ENCODE data around the gene CDCA7. TPM values are rescaled to one million over a fixed set of nuclear protein-coding genes. Genes with fewer than 3 reads are reported as not detected.

Gene CDCA7
- total RNA-seq, 1 donor from 2014 or later: 7.1 TPM

- no peak for DNase-seq (ENCODE audit: extremely low spot score, unreplicated experiment)
- peak overlapping the region; percentile 86 for H3K4me3 Mint-ChIP-seq (ENCODE audit: unreplicated experiment)
- no peak for TF ChIP-seq CTCF (IDR thresholded peaks at IDR 0.05)
- H3K27me3 Mint-ChIP-seq (ENCODE audit: unreplicated experiment): peaks cover 8% of the 10 kb centered on the region
- no peaks in the 10 kb centered on the region for H3K9me3 Mint-ChIP-seq (ENCODE audit: unreplicated experiment)
- H3K36me3 Mint-ChIP-seq (ENCODE audit: unreplicated experiment): no peaks in the 10 kb centered on the region
- peaks cover 14% of the 10 kb centered on the region for H3K4me1 Mint-ChIP-seq (ENCODE audit: unreplicated experiment)
- no peak overlapping the region for H3K27ac Mint-ChIP-seq (ENCODE audit: unreplicated experiment)
Measured at GRCh38 chr2:173353556-173353955, 1.1 kb upstream of the CDCA7 start.

- Mint-ChIP-seq H3K4me1 (ENCODE audit: unreplicated experiment) (peaks cover 14% of the 10 kb centered on the region), H3K4me3 (ENCODE audit: unreplicated experiment) (peak overlapping the region; percentile 86), H3K36me3 (ENCODE audit: unreplicated experiment) (no peaks in the 10 kb centered on the region), H3K9me3 (ENCODE audit: unreplicated experiment) (no peaks in the 10 kb centered on the region), H3K27me3 (ENCODE audit: unreplicated experiment) (peaks cover 8% of the 10 kb centered on the region), H3K27ac (ENCODE audit: unreplicated experiment) (peak overlapping the region; percentile 87)
- no peak for TF ChIP-seq CTCF (IDR thresholded peaks at IDR 0.05)
- no peak for DNase-seq (ENCODE audit: extremely low spot score, unreplicated experiment)
Measured at GRCh38 chr2:173354073-173354581, 545 bp upstream of the CDCA7 start.

- Mint-ChIP-seq H3K27ac (ENCODE audit: unreplicated experiment) (peak overlapping the region; percentile 71), H3K4me1 (ENCODE audit: unreplicated experiment) (peaks cover 14% of the 10 kb centered on the region)
Measured at GRCh38 chr2:173355132-173355865, 627 bp downstream of the CDCA7 start.

GRCh38 chr2:173355866-173356508 lies 1.3 kb downstream of the CDCA7 start:
- Mint-ChIP-seq H3K27me3 (ENCODE audit: unreplicated experiment) (peaks cover 2% of the 10 kb centered on the region), H3K27ac (ENCODE audit: unreplicated experiment) (peak overlapping the region; percentile 71), H3K9me3 (ENCODE audit: unreplicated experiment) (no peaks in the 10 kb centered on the region), H3K4me3 (ENCODE audit: unreplicated experiment) (peak overlapping the region; percentile 86), H3K36me3 (ENCODE audit: unreplicated experiment) (no peaks in the 10 kb centered on the region), H3K4me1 (ENCODE audit: unreplicated experiment) (peaks cover 14% of the 10 kb centered on the region)
- no peak for TF ChIP-seq CTCF (IDR thresholded peaks at IDR 0.05)
- DNase-seq (ENCODE audit: extremely low spot score, unreplicated experiment): no peak

More at GRCh38 chr2:173355132-173355865, 627 bp downstream of the CDCA7 start:
- H3K27me3 Mint-ChIP-seq (ENCODE audit: unreplicated experiment): peaks cover 7% of the 10 kb centered on the region
- no peak for TF ChIP-seq CTCF (IDR thresholded peaks at IDR 0.05)
- H3K36me3 Mint-ChIP-seq (ENCODE audit: unreplicated experiment): no peaks in the 10 kb centered on the region
- no peaks in the 10 kb centered on the region for H3K9me3 Mint-ChIP-seq (ENCODE audit: unreplicated experiment)
- peak overlapping the region; percentile 86 for H3K4me3 Mint-ChIP-seq (ENCODE audit: unreplicated experiment)
- DNase-seq (ENCODE audit: extremely low spot score, unreplicated experiment): no peak

- Mint-ChIP-seq H3K4me1 (ENCODE audit: unreplicated experiment) (peaks cover 14% of the 10 kb centered on the region), H3K27ac (ENCODE audit: unreplicated experiment) (no peak overlapping the region), H3K9me3 (ENCODE audit: unreplicated experiment) (no peaks in the 10 kb centered on the region), H3K36me3 (ENCODE audit: unreplicated experiment) (no peaks in the 10 kb centered on the region), H3K27me3 (ENCODE audit: unreplicated experiment) (no peaks in the 10 kb centered on the region), H3K4me3 (ENCODE audit: unreplicated experiment) (no peak overlapping the region)
- DNase-seq (ENCODE audit: extremely low spot score, unreplicated experiment): no peak
- no peak for TF ChIP-seq CTCF (IDR thresholded peaks at IDR 0.05)
Measured at GRCh38 chr2:173357346-173357745, 2.7 kb downstream of the CDCA7 start.
